ENCODE data around the gene COL6A1. TPM values are rescaled to one million over a fixed set of nuclear protein-coding genes. Genes with fewer than 3 reads are reported as not detected.

The COL6A1 gene
- total RNA-seq, 1 experiment from 2014 or later: 33.4 TPM

GRCh38 chr21:46018615-46019014, 37.0 kb downstream of the COL6A1 start:
- no peak for DNase-seq
- BruUV-seq (replicated peaks): no TSS peak

GRCh38 chr21:46020581-46020980, 39.0 kb downstream of the COL6A1 start:
- peaks cover 4% of the 10 kb centered on the region for H3K27me3 Mint-ChIP-seq (ENCODE audit: insufficient read depth, unreplicated experiment)
- no peak overlapping the region for H3K27ac Mint-ChIP-seq (ENCODE audit: unreplicated experiment)
- no peaks in the 10 kb centered on the region for H3K9me3 Mint-ChIP-seq (ENCODE audit: unreplicated experiment)

More at GRCh38 chr21:46018615-46019014, 37.0 kb downstream of the COL6A1 start:
- no peaks in the 10 kb centered on the region for H3K27me3 ChIP-seq (replicated peaks; ENCODE audit: control insufficient read depth, insufficient read depth, low read length)
- H3K9me3 ChIP-seq: no peaks in the 10 kb centered on the region
- Mint-ChIP-seq H3K27me3 (ENCODE audit: insufficient read depth, unreplicated experiment) (peaks cover 4% of the 10 kb centered on the region), H3K9me3 (ENCODE audit: unreplicated experiment) (no peaks in the 10 kb centered on the region), H3K4me3 (ENCODE audit: unreplicated experiment) (no peak overlapping the region), H3K36me3 (ENCODE audit: insufficient read depth, unreplicated experiment) (no peaks in the 10 kb centered on the region), H3K4me1 (ENCODE audit: low read depth, unreplicated experiment) (peaks cover 10% of the 10 kb centered on the region), H3K27ac (ENCODE audit: unreplicated experiment) (no peak overlapping the region)
- intact Hi-C loops (cut with micrococcal nuclease; ENCODE audit: unreplicated experiment): no loop called here
- H3K4me3 ChIP-seq (ENCODE audit: low read depth, low read length): no peak overlapping the region
- no peaks in the 10 kb centered on the region for H3K36me3 ChIP-seq (ENCODE audit: control insufficient read depth, insufficient read depth, low read length)
- ChIA-PET POLR2A (no interaction called here), CTCF (no interaction called here)
- H3K4me1 ChIP-seq: peaks cover 18% of the 10 kb centered on the region
- no peak for TF ChIP-seq CTCF (IDR thresholded peaks at IDR 0.05; ENCODE audit: insufficient read depth in 1 of 2, low read depth in 1 of 2, low read length in 1 of 2, severe bottlenecking in 1 of 2, unreplicated experiment in 1 of 2)

GRCh38 chr21:46021398-46021797, 39.8 kb downstream of the COL6A1 start:
- no peak overlapping the region for H3K4me3 ChIP-seq (ENCODE audit: low read depth, low read length)
- BruUV-seq (replicated peaks): no TSS peak
- no peak overlapping the region for H3K27ac Mint-ChIP-seq (ENCODE audit: unreplicated experiment)
- H3K4me1 Mint-ChIP-seq (ENCODE audit: low read depth, unreplicated experiment): peaks cover 32% of the 10 kb centered on the region
- no peaks in the 10 kb centered on the region for H3K36me3 Mint-ChIP-seq (ENCODE audit: insufficient read depth, unreplicated experiment)
- POLR2A ChIA-PET: no interaction called here
- no peak overlapping the region for H3K4me3 Mint-ChIP-seq (ENCODE audit: unreplicated experiment)
- no peak for TF ChIP-seq CTCF (IDR thresholded peaks at IDR 0.05; ENCODE audit: insufficient read depth in 1 of 2, low read depth in 1 of 2, low read length in 1 of 2, severe bottlenecking in 1 of 2, unreplicated experiment in 1 of 2)
- CTCF ChIA-PET: no interaction called here
- no peaks in the 10 kb centered on the region for H3K27me3 ChIP-seq (replicated peaks; ENCODE audit: control insufficient read depth, insufficient read depth, low read length)
- DNase-seq: no peak
- peaks cover 44% of the 10 kb centered on the region for H3K4me1 ChIP-seq
- peaks cover under 1% of the 10 kb centered on the region for H3K27me3 Mint-ChIP-seq (ENCODE audit: insufficient read depth, unreplicated experiment)
- no peaks in the 10 kb centered on the region for H3K36me3 ChIP-seq (ENCODE audit: control insufficient read depth, insufficient read depth, low read length)
- intact Hi-C loops (cut with micrococcal nuclease; ENCODE audit: unreplicated experiment): loop anchor here (10.0 kb wide), 1 partner anchor 47 kb away; no protein-coding TSS in a partner anchor
- no peaks in the 10 kb centered on the region for H3K9me3 Mint-ChIP-seq (ENCODE audit: unreplicated experiment)
- no peaks in the 10 kb centered on the region for H3K9me3 ChIP-seq

More at GRCh38 chr21:46020581-46020980, 39.0 kb downstream of the COL6A1 start:
- no peak overlapping the region for H3K4me3 ChIP-seq (ENCODE audit: low read depth, low read length)
- H3K9me3 ChIP-seq: no peaks in the 10 kb centered on the region
- CTCF ChIA-PET: no interaction called here
- H3K4me1 ChIP-seq: peaks cover 37% of the 10 kb centered on the region
- TF ChIP-seq CTCF (IDR thresholded peaks at IDR 0.05; ENCODE audit: insufficient read depth in 1 of 2, low read depth in 1 of 2, low read length in 1 of 2, severe bottlenecking in 1 of 2, unreplicated experiment in 1 of 2): no peak
- no TSS peak for BruUV-seq (replicated peaks)
- no peak overlapping the region for H3K4me3 Mint-ChIP-seq (ENCODE audit: unreplicated experiment)
- POLR2A ChIA-PET: no interaction called here
- peaks cover 24% of the 10 kb centered on the region for H3K4me1 Mint-ChIP-seq (ENCODE audit: low read depth, unreplicated experiment)
- intact Hi-C loops (cut with micrococcal nuclease; ENCODE audit: unreplicated experiment): loop anchor here (10.0 kb wide), 1 partner anchor 46 kb away; no protein-coding TSS in a partner anchor
- H3K36me3 ChIP-seq (ENCODE audit: control insufficient read depth, insufficient read depth, low read length): no peaks in the 10 kb centered on the region
- no peak for DNase-seq
- no peaks in the 10 kb centered on the region for H3K36me3 Mint-ChIP-seq (ENCODE audit: insufficient read depth, unreplicated experiment)
- no peaks in the 10 kb centered on the region for H3K27me3 ChIP-seq (replicated peaks; ENCODE audit: control insufficient read depth, insufficient read depth, low read length)

All from Caco-2 (cell line).